HS-27A (cell line): ENCODE measurements around the gene HINFP.
"Not testable (repeated sequence)": the region's sequence is repeated elsewhere in the genome, so short reads cannot be mapped to it uniquely, and the experiment has no call there.

Experiments
- DNase-seq: peaks from one replicate; pipeline ENCODE4 v3.0.0-alpha.2; 2012; ENCODE audit warnings: low read depth, missing footprints

Gene HINFP

GRCh38 chr11:119117004-119117706 lies 4.2 kb upstream of the HINFP start:
- DNase-seq: no peak

- DNase-seq: no peak
Observed at GRCh38 chr11:119118227-119118626, 3.2 kb upstream of the HINFP start.

- no peak for DNase-seq
Observed at GRCh38 chr11:119118946-119119345, 2.4 kb upstream of the HINFP start.

GRCh38 chr11:119120639-119121007 lies 757 bp upstream of the HINFP start:
- no peak for DNase-seq

GRCh38 chr11:119121811-119122124 lies 388 bp downstream of the HINFP start:
- no peak for DNase-seq

- DNase-seq: no peak
Observed at GRCh38 chr11:119125821-119126220, 4.4 kb downstream of the HINFP start.

GRCh38 chr11:119126675-119127268 lies 5.4 kb downstream of the HINFP start:
- DNase-seq: no peak

- DNase-seq: no peak
Observed at GRCh38 chr11:119130662-119131061, 9.3 kb downstream of the HINFP start.

GRCh38 chr11:119134389-119134978 lies 13.1 kb downstream of the HINFP start:
- DNase-seq: no peak

GRCh38 chr11:119139276-119139675 lies 17.9 kb downstream of the HINFP start:
- not testable (repeated sequence) for DNase-seq

GRCh38 chr11:119144825-119145486 lies 23.6 kb downstream of the HINFP start:
- DNase-seq: no peak

GRCh38 chr11:119145551-119145950 lies 24.2 kb downstream of the HINFP start:
- DNase-seq: no peak

GRCh38 chr11:119147604-119148333 lies 26.4 kb downstream of the HINFP start:
- DNase-seq: no peak

GRCh38 chr11:119148720-119149017 lies 27.3 kb downstream of the HINFP start:
- no peak for DNase-seq

GRCh38 chr11:119149018-119149785 lies 27.8 kb downstream of the HINFP start, which contains the start of gene ABCG4:
Gene ABCG4 (plus strand): TSS chr11:119149052. CDS start chr11:119149966, 914 bp downstream.
- DNase-seq: no peak

- no peak for DNase-seq
Observed at GRCh38 chr11:119149786-119150275, 28.5 kb downstream of the HINFP start.

- no peak for DNase-seq
Observed at GRCh38 chr11:119152043-119152442, 30.7 kb downstream of the HINFP start.

GRCh38 chr11:119152604-119153003 lies 31.2 kb downstream of the HINFP start:
- no peak for DNase-seq

GRCh38 chr11:119153049-119153818 lies 31.9 kb downstream of the HINFP start:
- no peak for DNase-seq

- DNase-seq: no peak
Observed at GRCh38 chr11:119154178-119154577, 32.8 kb downstream of the HINFP start.
